ENCODE results near the gene CNTD1.
"Not testable (repeated sequence)": the region's sequence is repeated elsewhere in the genome, so short reads cannot be mapped to it uniquely, and the experiment has no call there.

Gene CNTD1

GRCh38 chr17:42848093-42848492 lies 49.4 kb downstream of the CNTD1 start:
- DNase-seq: no peak

GRCh38 chr17:42849031-42849430 lies 50.4 kb downstream of the CNTD1 start:
- no peak for DNase-seq

GRCh38 chr17:42849451-42850181 lies 51.0 kb downstream of the CNTD1 start:
- DNase-seq: no peak

DNA sequence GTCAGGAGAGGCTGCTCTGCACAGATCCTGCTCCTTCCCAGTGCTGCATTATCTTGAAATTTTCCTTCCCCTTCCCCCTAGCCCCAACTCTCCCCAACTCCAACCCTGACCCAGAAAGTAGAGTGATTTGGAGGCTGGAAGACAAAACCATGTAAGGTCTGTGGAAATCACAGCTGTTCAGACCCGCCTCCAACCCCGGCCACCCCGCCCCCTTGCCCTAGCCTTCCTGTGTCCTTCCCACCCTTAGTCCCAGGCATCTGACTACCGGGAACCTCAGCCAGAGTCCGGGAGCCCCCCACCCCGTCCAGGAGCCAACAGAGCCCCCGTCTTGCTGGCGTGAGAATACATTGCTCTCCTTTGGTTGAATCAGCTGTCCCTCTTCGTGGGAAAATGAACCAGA lies 52.3 kb downstream of the CNTD1 start, which contains the start of gene AOC3:
Gene AOC3, plus strand, starts transcription at position 246 of the 400 bp plus-strand sequence. Its CDS starts 145 bp downstream, at position 391.
- DNase-seq: no peak

DNA sequence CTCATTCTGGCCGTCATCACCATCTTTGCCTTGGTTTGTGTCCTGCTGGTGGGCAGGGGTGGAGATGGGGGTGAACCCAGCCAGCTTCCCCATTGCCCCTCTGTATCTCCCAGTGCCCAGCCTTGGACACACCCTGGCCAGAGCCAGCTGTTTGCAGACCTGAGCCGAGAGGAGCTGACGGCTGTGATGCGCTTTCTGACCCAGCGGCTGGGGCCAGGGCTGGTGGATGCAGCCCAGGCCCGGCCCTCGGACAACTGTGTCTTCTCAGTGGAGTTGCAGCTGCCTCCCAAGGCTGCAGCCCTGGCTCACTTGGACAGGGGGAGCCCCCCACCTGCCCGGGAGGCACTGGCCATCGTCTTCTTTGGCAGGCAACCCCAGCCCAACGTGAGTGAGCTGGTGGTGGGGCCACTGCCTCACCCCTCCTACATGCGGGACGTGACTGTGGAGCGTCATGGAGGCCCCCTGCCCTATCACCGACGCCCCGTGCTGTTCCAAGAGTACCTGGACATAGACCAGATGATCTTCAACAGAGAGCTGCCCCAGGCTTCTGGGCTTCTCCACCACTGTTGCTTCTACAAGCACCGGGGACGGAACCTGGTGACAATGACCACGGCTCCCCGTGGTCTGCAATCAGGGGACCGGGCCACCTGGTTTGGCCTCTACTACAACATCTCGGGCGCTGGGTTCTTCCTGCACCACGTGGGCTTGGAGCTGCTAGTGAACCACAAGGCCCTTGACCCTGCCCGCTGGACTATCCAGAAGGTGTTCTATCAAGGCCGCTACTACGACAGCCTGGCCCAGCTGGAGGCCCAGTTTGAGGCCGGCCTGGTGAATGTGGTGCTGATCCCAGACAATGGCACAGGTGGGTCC lies 52.9 kb downstream of the CNTD1 start:
- DNase-seq: not testable (repeated sequence)

DNA sequence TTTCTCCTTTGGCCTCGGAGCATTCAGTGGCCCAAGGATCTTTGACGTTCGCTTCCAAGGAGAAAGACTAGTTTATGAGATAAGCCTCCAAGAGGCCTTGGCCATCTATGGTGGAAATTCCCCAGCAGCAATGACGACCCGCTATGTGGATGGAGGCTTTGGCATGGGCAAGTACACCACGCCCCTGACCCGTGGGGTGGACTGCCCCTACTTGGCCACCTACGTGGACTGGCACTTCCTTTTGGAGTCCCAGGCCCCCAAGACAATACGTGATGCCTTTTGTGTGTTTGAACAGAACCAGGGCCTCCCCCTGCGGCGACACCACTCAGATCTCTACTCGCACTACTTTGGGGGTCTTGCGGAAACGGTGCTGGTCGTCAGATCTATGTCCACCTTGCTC lies 53.7 kb downstream of the CNTD1 start:
- DNase-seq: no peak

GRCh38 chr17:42853004-42853403 lies 54.3 kb downstream of the CNTD1 start:
- peak; percentile 47 for DNase-seq

GRCh38 chr17:42853597-42853967 lies 54.9 kb downstream of the CNTD1 start:
- no peak for DNase-seq

DNA sequence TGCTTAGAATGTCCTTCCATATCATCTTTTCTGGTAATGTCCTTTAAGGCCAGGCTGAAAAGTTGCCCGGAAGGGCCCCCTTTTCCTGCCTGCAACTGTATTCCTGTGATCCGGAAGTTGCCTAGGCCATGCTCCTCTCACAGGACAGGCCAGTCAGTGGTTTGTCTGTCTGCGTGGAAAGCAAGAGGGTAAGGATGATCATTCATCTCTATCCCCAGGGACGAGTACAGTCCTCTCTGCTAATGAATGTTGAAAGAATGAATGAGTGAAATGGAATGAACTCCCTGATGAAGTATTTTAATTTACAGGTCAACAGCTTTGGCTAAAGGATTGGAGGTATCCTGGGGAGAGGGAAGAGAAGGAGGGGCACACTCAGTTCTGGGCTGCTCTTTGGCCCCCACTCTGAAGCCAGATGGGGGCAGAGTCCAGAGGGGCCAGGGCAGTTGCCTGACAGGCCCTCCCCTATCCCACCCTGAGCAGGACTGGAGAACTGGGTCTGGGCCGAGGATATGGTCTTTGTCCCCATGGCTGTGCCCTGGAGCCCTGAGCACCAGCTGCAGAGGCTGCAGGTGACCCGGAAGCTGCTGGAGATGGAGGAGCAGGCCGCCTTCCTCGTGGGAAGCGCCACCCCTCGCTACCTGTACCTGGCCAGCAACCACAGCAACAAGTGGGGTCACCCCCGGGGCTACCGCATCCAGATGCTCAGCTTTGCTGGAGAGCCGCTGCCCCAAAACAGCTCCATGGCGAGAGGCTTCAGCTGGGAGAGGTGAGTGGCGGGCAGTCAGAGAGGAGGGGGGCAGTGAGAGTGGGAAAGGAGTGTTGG lies 55.5 kb downstream of the CNTD1 start:
- no peak for DNase-seq

DNA sequence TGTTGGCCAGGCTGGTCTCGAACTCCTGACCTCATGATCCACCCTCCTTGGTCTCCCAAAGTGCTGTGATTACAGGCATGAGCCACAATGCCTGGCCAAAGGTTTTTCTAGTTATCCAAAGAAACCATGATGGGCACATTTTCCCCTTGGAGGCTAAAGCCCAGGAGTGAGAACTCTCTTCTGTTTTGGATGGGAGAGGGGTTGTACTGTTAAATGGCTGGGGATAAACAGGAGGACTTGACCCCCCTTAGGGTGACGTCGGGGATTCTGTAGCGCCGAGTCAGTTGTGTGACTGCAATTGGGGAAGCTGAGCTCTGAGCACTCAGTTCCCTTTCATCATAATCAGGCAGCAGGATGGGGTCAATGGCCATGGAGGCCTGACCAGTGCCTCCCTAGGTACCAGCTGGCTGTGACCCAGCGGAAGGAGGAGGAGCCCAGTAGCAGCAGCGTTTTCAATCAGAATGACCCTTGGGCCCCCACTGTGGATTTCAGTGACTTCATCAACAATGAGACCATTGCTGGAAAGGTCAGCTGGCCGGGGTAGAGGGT lies 56.5 kb downstream of the CNTD1 start:
- peak; percentile 61 for DNase-seq

- not testable (repeated sequence) for DNase-seq
Observed at GRCh38 chr17:42856093-42856492, 57.4 kb downstream of the CNTD1 start.

DNA sequence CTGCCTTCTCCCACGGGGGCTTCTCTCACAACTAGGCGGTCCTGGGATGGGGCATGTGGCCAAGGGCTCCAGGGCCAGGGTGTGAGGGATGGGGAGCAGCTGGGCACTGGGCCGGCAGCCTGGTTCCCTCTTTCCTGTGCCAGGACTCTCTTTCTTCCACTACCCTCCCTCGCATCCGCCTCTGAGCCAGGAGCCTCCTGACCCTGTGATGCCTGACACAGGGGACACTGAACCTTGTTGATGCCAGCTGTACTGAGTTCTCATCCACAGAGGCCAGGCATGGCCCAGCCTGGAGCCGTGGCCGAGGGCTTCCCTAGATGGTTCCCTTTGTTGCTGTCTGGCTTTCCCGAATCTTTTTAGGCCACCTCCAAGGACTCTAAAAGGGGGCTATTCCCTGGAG lies 57.9 kb downstream of the CNTD1 start:
- not testable (repeated sequence) for DNase-seq

GRCh38 chr17:42857389-42857788 lies 58.7 kb downstream of the CNTD1 start:
- no peak for DNase-seq

Data from suppressor macrophage treated with lipopolysaccharide for 4 hours (primary cell).